GM12878 (cell line): ENCODE results near the gene ZNF394. TPM values are rescaled to one million over a fixed set of nuclear protein-coding genes. Genes with fewer than 3 reads are reported as not detected.

Experiments used
- NFIC ChIP-seq: IDR thresholded peaks from 2 replicates; pipeline ENCODE4 v1.6.1; 2012; ENCODE audit warnings: low read depth, mild to moderate bottlenecking, inconsistent platforms, low read length, moderate library complexity
- NRF1 ChIP-seq: conservative IDR thresholded peaks from 2 replicates; pipeline ENCODE4 v1.6.1; 2011; ENCODE audit warnings: mild to moderate bottlenecking, low read depth, low read length, improper control_type of control experiment
- SP1 ChIP-seq: IDR thresholded peaks from one replicate; pipeline ENCODE4 v1.6.1; 2011; ENCODE audit warnings: low read depth, low read length
- ZBTB4 ChIP-seq: fragments of 450-650 bp; formaldehyde crosslinking; IDR thresholded peaks from 2 replicates; pipeline ENCODE4 v1.4.0; 2022; ENCODE audit warnings: mild to moderate bottlenecking, moderate library complexity
- ZBTB40 ChIP-seq: fragments of 450-650 bp; IDR thresholded peaks from 2 replicates; pipeline ENCODE4 v1.6.1; 2016; ENCODE audit warnings: mild to moderate bottlenecking, moderate library complexity, borderline replicate concordance
- ZNF24 ChIP-seq: fragments of 450-650 bp; IDR thresholded peaks from 2 replicates; pipeline ENCODE4 v1.6.1; 2017; ENCODE audit warnings: antibody characterized with exemption, mild to moderate bottlenecking
- ZNF592 ChIP-seq: fragments of 450-650 bp; IDR thresholded peaks from 2 replicates; pipeline ENCODE4 v1.6.1; 2017; ENCODE audit warnings: mild to moderate bottlenecking, moderate library complexity
- polyA plus RNA-seq, 11 experiments: library from polyadenylated mRNA; depleted of rRNA in 4 of 11; unstranded in 6 of 11; stranded (reverse) in 5 of 11; fragments of >200 nt; fragmentation: Nextera tagmentation in 4 of 11; fragmentation: Illumina TruSeq in 1 of 11; extraction: Ambion mirVana in 4 of 11; extraction: Trizol in 1 of 11; gene quantifications; 1 replicate in 1 of 11; 2 replicates in 10 of 11; pipeline versions ENCODE4 v1.2.1 to v1.2.3, GENCODE V29; 2011 to 2016; ENCODE audit warnings: inconsistent platforms in 2 of 11, missing spikeins in 2 of 11, low read depth in 1 of 11
- total RNA-seq, 4 experiments: library from RNA; depleted of rRNA in 3 of 4; stranded (reverse); fragments of >200 nt in 3 of 4; fragmentation: Illumina TruSeq in 1 of 4; extraction: Trizol in 1 of 4; gene quantifications; 2 replicates each; pipeline versions ENCODE4 v1.2.1 to v1.2.3, GENCODE V29; 2013 to 2021

The ZNF394 gene
- total and polyA plus RNA-seq, 10 of the 15 experiments (the other 5 are each of a cell fraction or from before 2014, with no cell fraction given) = 2.5 to 26.8 (median 22.7) TPM

DNA sequence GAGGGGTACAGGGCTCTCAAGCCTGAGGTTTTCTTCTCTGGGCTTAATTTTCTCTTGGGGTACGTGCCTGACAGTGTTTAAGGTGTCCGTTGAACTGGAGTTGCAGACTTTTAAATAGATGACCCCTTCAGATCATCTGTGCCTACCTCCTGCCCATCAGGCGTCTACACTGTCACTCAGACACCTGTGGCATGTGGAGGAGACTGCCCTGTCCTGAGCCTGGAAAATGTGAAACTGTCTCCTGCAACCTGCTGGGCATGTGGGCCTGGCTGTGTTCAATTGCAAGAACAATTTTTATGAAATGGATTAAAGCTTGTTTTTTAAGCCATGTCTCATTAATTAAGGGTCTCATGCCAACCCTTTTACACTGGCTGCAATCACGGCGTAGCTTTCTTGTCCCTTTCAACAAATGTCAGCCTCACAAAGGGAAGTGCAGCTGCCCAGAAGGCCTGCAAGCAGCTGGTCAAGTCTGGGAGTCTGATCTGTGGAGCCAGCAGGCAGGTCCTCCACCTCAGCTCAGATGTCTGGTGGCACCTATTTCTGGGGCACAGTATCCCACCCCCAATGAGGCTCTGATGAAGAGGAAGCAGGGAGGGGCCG, 42.9 kb downstream of the ZNF394 start (continued):
- TF ChIP-seq ZBTB40 (no peak), ZBTB4 (no peak), ZNF592 (no peak), NFIC (no peak), SP1 (no peak), ZNF24 (no peak), NRF1 (no peak)
